BLaER1 (cell line): Measurements from ENCODE around the gene JAKMIP1.
"Not testable (repeated sequence)": the region's sequence is repeated elsewhere in the genome, so short reads cannot be mapped to it uniquely, and the experiment has no call there.

Source experiments
- H3K27ac ChIP-seq: shearing (Covaris generic); formaldehyde crosslinking; 2 replicates; pipeline ENCODE4 v1.8.1; 2022
- H3K27me3 ChIP-seq: shearing (Covaris generic); formaldehyde crosslinking; 2 replicates; pipeline ENCODE4 v1.8.1; 2022
- H3K36me3 ChIP-seq: shearing (Covaris generic); formaldehyde crosslinking; 2 replicates; pipeline ENCODE4 v1.8.1; 2022
- H3K4me1 ChIP-seq: shearing (Covaris generic); formaldehyde crosslinking; 2 replicates; pipeline ENCODE4 v1.8.1; 2022
- H3K4me2 ChIP-seq: shearing (Covaris generic); formaldehyde crosslinking; 2 replicates; pipeline ENCODE4 v1.8.1; 2022
- H3K4me3 ChIP-seq: shearing (Covaris generic); formaldehyde crosslinking; 2 replicates; pipeline ENCODE4 v1.8.1; 2022
- H3K9ac ChIP-seq: shearing (Covaris generic); formaldehyde crosslinking; 2 replicates; pipeline ENCODE4 v1.8.1; 2022
- H3K9me3 ChIP-seq: shearing (Covaris generic); formaldehyde crosslinking; 2 replicates; pipeline ENCODE4 v1.8.1; 2022
- H4K20me1 ChIP-seq: shearing (Covaris generic); formaldehyde crosslinking; 2 replicates; pipeline ENCODE4 v1.8.1; 2022
- Cebpa-rat ChIP-seq: shearing (Covaris generic); IDR thresholded peaks from 2 replicates; pipeline ENCODE4 v1.8.1; 2022

The JAKMIP1 gene

GRCh38 chr4:6221301-6221850 lies 21.0 kb upstream of the JAKMIP1 start:
- Histone ChIP-seq H3K4me2 (no peak overlapping the region), H3K4me3 (no peak overlapping the region), H4K20me1 (no peaks in the 10 kb centered on the region)

DNA sequence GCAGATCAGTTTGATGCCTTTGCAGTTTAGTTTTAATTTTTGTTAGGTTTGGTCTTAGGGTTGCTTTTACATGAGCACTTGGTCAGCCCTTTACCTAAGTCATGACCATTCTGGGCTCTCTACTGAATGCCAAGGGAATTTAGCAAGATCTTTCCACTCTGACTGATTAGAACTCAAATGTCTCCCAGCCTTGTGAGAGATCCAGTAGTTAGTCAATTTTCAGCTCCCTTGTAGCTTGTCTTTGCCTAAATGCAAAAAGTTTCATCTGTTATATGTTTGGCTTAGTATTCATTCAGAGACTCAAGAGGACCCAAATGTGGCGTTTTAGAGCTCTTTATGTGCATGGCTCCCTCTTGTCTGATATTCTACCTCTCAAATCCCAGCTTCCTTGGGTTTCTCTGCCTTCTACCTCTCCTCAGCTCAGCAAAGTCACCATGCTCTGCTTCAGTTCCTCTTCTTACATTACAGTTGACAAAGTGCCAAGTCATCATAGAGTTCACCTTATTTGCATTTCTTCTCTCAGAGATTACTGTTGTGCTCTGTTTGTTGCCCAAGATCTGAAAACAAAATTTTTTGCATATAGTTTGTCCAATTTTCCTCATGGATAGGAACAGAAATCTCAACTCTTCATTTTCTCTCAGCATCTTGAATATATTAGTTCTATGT lies 17.5 kb upstream of the JAKMIP1 start:
- Histone ChIP-seq H4K20me1 (no peaks in the 10 kb centered on the region), H3K27me3 (no peaks in the 10 kb centered on the region), H3K4me2 (no peak overlapping the region), H3K9me3 (peaks cover 9% of the 10 kb centered on the region), H3K36me3 (no peaks in the 10 kb centered on the region), H3K4me3 (no peak overlapping the region), H3K27ac (no peak overlapping the region), H3K9ac (no peak overlapping the region), H3K4me1 (no peaks in the 10 kb centered on the region)
- TF ChIP-seq Cebpa-rat: no peak

More at GRCh38 chr4:6221301-6221850, 21.0 kb upstream of the JAKMIP1 start:
- H3K4me1 ChIP-seq: peaks cover 5% of the 10 kb centered on the region
- no peaks in the 10 kb centered on the region for H3K27me3 ChIP-seq
- no peak overlapping the region for H3K9ac ChIP-seq
- H3K9me3 ChIP-seq: peaks cover 10% of the 10 kb centered on the region
- H3K27ac ChIP-seq: no peak overlapping the region
- no peaks in the 10 kb centered on the region for H3K36me3 ChIP-seq
- TF ChIP-seq Cebpa-rat: no peak

DNA sequence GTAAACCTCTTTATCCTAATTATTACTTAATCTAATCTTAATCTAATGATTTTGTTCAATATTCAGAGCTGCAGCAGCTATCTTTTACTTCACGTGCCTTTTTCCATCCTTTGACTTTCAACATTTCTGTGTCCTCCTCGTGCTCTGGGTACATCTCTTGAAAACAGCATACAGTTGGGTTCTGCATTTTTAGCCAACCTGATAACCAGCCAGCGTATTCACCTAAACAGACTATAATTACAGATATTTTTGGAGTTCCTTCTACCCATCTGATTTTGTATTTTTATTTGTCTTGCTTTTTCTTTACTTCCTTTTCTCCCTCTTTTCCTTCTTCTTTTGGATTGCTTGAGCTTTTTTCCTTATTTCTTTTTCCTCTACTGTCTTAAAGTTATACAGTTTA lies 16.2 kb upstream of the JAKMIP1 start:
- no peak overlapping the region for H3K4me3 ChIP-seq
- H3K9ac ChIP-seq: no peak overlapping the region
- no peak for TF ChIP-seq Cebpa-rat
- no peak overlapping the region for H3K4me2 ChIP-seq
- H4K20me1 ChIP-seq: no peaks in the 10 kb centered on the region
- H3K27me3 ChIP-seq: no peaks in the 10 kb centered on the region
- no peak overlapping the region for H3K27ac ChIP-seq
- no peaks in the 10 kb centered on the region for H3K36me3 ChIP-seq
- H3K9me3 ChIP-seq: no peaks in the 10 kb centered on the region
- no peaks in the 10 kb centered on the region for H3K4me1 ChIP-seq

DNA sequence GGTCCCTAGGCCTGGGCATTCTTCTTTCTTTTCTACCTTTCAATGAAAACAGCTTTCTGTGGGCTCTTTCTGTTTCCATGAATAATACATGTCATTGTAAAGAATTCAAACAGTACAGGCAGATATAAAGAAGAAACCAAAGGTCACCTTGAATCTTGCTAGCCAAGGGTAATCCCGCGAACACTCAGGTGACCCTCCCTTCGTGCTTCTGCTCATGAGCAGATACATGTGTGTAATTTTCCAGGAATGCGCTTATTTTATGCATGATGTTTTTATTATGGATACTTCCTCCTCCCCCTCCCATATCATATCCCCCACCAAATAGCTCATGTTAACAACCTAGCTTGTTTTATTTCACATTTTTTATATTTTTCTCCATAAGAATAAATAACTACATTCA lies 9.6 kb upstream of the JAKMIP1 start:
- Histone ChIP-seq H4K20me1 (no peaks in the 10 kb centered on the region), H3K9me3 (no peaks in the 10 kb centered on the region), H3K27ac (no peak overlapping the region), H3K4me2 (no peak overlapping the region), H3K4me3 (no peak overlapping the region), H3K36me3 (no peaks in the 10 kb centered on the region), H3K27me3 (no peaks in the 10 kb centered on the region), H3K4me1 (no peaks in the 10 kb centered on the region), H3K9ac (no peak overlapping the region)
- TF ChIP-seq Cebpa-rat: no peak

GRCh38 chr4:6209291-6209690 lies 8.9 kb upstream of the JAKMIP1 start:
- not testable (repeated sequence) for H3K4me2 ChIP-seq, H3K9ac ChIP-seq, H3K36me3 ChIP-seq, H4K20me1 ChIP-seq, H3K27me3 ChIP-seq, H3K9me3 ChIP-seq, H3K4me3 ChIP-seq, H3K4me1 ChIP-seq, H3K27ac ChIP-seq

DNA sequence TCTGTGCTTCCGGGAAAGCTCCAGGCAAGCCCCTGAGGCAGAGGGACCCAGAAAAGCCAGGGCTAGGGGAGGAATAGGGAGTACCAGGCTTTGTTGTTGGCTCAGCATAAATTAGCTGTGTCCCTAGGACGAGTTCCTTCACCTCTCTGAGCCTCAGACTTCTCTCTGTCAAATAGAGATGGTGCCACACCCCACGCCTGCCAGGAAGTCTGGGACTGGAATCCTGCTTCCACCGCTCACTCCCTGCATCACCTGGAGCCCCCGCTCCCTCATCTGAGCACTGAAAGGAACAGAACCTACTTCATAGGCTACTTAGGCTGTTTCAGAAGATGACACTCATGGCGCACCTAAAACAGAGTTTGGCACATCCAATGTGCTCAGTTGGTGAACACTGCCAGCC lies 8.1 kb upstream of the JAKMIP1 start:
- no peak overlapping the region for H3K4me3 ChIP-seq
- no peaks in the 10 kb centered on the region for H3K36me3 ChIP-seq
- H3K9ac ChIP-seq: no peak overlapping the region
- H3K4me2 ChIP-seq: no peak overlapping the region
- no peaks in the 10 kb centered on the region for H3K4me1 ChIP-seq
- H3K9me3 ChIP-seq: no peaks in the 10 kb centered on the region
- H3K27me3 ChIP-seq: no peaks in the 10 kb centered on the region
- no peak for TF ChIP-seq Cebpa-rat
- H4K20me1 ChIP-seq: no peaks in the 10 kb centered on the region
- no peak overlapping the region for H3K27ac ChIP-seq

- Histone ChIP-seq H3K27ac (no peak overlapping the region), H3K9me3 (peaks cover 4% of the 10 kb centered on the region), H3K4me2 (no peak overlapping the region), H3K4me1 (peaks cover 2% of the 10 kb centered on the region), H4K20me1 (no peaks in the 10 kb centered on the region), H3K27me3 (no peaks in the 10 kb centered on the region), H3K4me3 (no peak overlapping the region), H3K9ac (no peak overlapping the region), H3K36me3 (no peaks in the 10 kb centered on the region)
- TF ChIP-seq Cebpa-rat: no peak
Measured at GRCh38 chr4:6207602-6208001, 7.3 kb upstream of the JAKMIP1 start.

GRCh38 chr4:6206771-6207290 lies 6.5 kb upstream of the JAKMIP1 start:
- Histone ChIP-seq H3K27me3 (no peaks in the 10 kb centered on the region), H3K4me3 (no peak overlapping the region), H3K4me1 (peaks cover 9% of the 10 kb centered on the region), H3K9me3 (peaks cover 8% of the 10 kb centered on the region), H3K36me3 (no peaks in the 10 kb centered on the region), H3K27ac (no peak overlapping the region), H3K9ac (no peak overlapping the region), H3K4me2 (no peak overlapping the region), H4K20me1 (no peaks in the 10 kb centered on the region)
- no peak for TF ChIP-seq Cebpa-rat

- peaks cover 8% of the 10 kb centered on the region for H3K9me3 ChIP-seq
- no peaks in the 10 kb centered on the region for H4K20me1 ChIP-seq
- no peaks in the 10 kb centered on the region for H3K36me3 ChIP-seq
- no peak overlapping the region for H3K4me3 ChIP-seq
- no peak overlapping the region for H3K4me2 ChIP-seq
- H3K9ac ChIP-seq: no peak overlapping the region
- H3K27ac ChIP-seq: no peak overlapping the region
- no peaks in the 10 kb centered on the region for H3K27me3 ChIP-seq
- peaks cover 18% of the 10 kb centered on the region for H3K4me1 ChIP-seq
- no peak for TF ChIP-seq Cebpa-rat
Measured at GRCh38 chr4:6205973-6206372, 5.6 kb upstream of the JAKMIP1 start.

GRCh38 chr4:6205567-6205931 lies 5.2 kb upstream of the JAKMIP1 start:
- Histone ChIP-seq H3K27me3 (no peaks in the 10 kb centered on the region), H4K20me1 (no peaks in the 10 kb centered on the region), H3K9ac (no peak overlapping the region), H3K4me2 (no peak overlapping the region), H3K27ac (no peak overlapping the region), H3K36me3 (no peaks in the 10 kb centered on the region), H3K9me3 (peaks cover 8% of the 10 kb centered on the region), H3K4me1 (peaks cover 22% of the 10 kb centered on the region), H3K4me3 (no peak overlapping the region)
- TF ChIP-seq Cebpa-rat: no peak
